Activated T-helper 2 cell treated with anti-CD3 and anti-CD28 coated beads, Interferon-gamma antibody, Interleukin-2, Interleukin-4, amounts not matched to agents 10 μg/mL and 5 μg/mL and 100 μg/mL, durations not matched to agents 14 hours and 24 hours and 36 hours (primary cell): ENCODE data around the gene MICAL1. TPM values are rescaled to one million over a fixed set of nuclear protein-coding genes. Genes with fewer than 3 reads are reported as not detected.

Experiments
- DNase-seq: peaks from one replicate; pipeline ENCODE4 v3.0.0; 2021; ENCODE audit warnings: low spot score
- H3K27ac Mint-ChIP-seq: one replicate; pipeline ENCODE4 v1.8.0; 2021; ENCODE audit warnings: mixed read lengths
- H3K27me3 Mint-ChIP-seq: one replicate; pipeline ENCODE4 v1.8.0; 2021; ENCODE audit warnings: low read depth, mixed read lengths
- H3K36me3 Mint-ChIP-seq: one replicate; pipeline ENCODE4 v1.8.0; 2021; ENCODE audit warnings: low read depth, mixed read lengths
- H3K4me1 Mint-ChIP-seq: one replicate; pipeline ENCODE4 v1.8.0; 2021; ENCODE audit warnings: low read depth, mixed read lengths
- H3K4me3 Mint-ChIP-seq: one replicate; pipeline ENCODE4 v1.8.0; 2021; ENCODE audit warnings: low read depth, mild to moderate bottlenecking, moderate library complexity, mixed read lengths
- H3K9me3 Mint-ChIP-seq: one replicate; pipeline ENCODE4 v1.8.0; 2021; ENCODE audit warnings: mixed read lengths
- intact Hi-C: fragments of 100-400 bp; cut with micrococcal nuclease; formaldehyde crosslinking; loops from one replicate; pipeline ENCODE4 v1.15.1; 2023
- total RNA-seq: library from RNA; stranded (reverse); gene quantifications from 2 replicates; pipeline ENCODE4 v1.2.3, GENCODE V29; 2022

Gene MICAL1
- total RNA-seq, 1 donor from 2014 or later, result 47.8 TPM

DNA sequence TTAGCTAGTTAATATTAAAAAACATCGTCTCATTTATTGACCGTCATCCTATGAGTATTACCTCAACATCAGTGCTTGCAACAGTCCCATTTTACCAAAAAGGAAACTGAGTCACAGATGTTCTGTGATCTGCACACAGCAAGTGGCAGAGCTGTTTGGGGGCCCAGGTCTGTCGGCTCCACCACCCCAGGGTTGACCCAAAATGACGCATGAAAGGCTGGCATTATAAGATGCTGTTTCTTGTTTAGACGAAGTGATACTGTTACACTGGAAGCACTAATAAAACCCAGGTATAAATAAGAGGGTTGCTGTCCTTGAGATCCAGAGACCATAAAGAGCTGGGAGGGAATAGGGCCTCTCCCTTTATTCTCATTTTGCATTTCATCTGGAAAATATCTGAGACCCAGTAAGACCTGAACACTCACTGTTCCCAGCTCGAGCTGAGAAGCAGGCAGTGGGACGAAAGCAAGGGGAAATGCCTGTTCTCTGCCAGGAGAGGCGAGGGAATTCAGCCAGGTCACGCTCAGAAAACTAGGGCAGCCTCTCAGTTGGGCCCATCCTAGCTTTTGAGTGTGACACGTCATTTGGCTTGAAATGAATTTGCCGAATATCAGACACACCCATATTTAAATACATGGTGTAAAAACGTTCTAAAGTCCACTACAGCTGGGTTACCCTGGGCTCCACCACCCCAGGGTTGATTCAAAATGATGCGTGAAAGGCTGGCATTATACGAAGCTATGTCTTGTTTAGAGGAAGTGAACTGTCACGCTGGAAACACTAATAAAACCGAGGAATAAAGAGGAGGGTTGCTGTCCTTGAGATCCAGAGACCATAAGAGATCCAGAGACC, 1.4 kb upstream of the MICAL1 start:
- no peak for DNase-seq
- H3K4me3 Mint-ChIP-seq, result peak overlapping the region; percentile 33

DNA sequence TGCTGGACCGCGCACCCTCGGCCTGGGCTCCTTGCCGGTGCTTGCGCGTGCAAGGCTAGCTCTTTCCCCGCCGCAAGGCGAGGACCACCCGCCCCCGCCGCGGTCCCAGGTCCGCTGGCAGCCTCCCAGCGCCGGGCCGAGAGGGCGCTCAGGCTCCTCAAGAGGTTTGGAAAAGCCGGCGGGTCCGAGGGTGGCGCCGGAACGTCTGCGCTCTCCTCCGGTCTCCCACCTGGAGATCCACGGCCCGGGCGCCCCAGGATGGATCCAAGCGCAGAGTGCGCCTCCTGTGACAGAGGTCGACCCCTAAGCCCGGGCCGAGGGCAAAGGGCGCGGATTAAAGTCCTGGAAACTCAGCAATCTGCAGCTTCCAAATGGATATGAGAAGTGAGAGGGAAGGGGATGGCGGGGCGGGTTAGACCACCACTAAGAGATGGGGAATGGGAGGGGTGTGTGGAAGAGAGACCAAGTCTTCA, 575 bp upstream of the MICAL1 start:
- no peak overlapping the region for H3K27ac Mint-ChIP-seq
- no peak for DNase-seq
- intact Hi-C loops, result loop anchor here (5.0 to 10.0 kb wide), 5 partner anchors 59 to 729 kb away; partner anchors contain the start of genes AK9, CDC40, CEP57L1 and FIG4
- no peaks in the 10 kb centered on the region for H3K27me3 Mint-ChIP-seq
- H3K36me3 Mint-ChIP-seq, result peaks cover 46% of the 10 kb centered on the region
- H3K4me3 Mint-ChIP-seq, result peak overlapping the region; percentile 33
- peaks cover 59% of the 10 kb centered on the region for H3K4me1 Mint-ChIP-seq
- peaks cover 2% of the 10 kb centered on the region for H3K9me3 Mint-ChIP-seq

More for the DNA sequence above, 1.4 kb upstream of the MICAL1 start:
- Mint-ChIP-seq H3K27ac (peak overlapping the region; percentile 15), H3K36me3 (peaks cover 46% of the 10 kb centered on the region), H3K27me3 (no peaks in the 10 kb centered on the region), H3K9me3 (peaks cover 3% of the 10 kb centered on the region), H3K4me1 (peaks cover 62% of the 10 kb centered on the region)
- intact Hi-C loops, result loop anchor here (5.0 to 10.0 kb wide), 5 partner anchors 58 to 728 kb away; partner anchors contain the start of genes AK9, CDC40, CEP57L1 and FIG4

- peak overlapping the region; percentile 94 for H3K27ac Mint-ChIP-seq
- H3K9me3 Mint-ChIP-seq, result no peaks in the 10 kb centered on the region
- peak; percentile 64 for DNase-seq
- intact Hi-C loops, result loop anchor here (1.0 to 10.0 kb wide), 7 partner anchors 14 to 730 kb away; partner anchors contain the start of genes AK9, CD164, CDC40 and CEP57L1
- peaks cover 64% of the 10 kb centered on the region for H3K4me1 Mint-ChIP-seq
- peak overlapping the region; percentile 97 for H3K4me3 Mint-ChIP-seq
- no peaks in the 10 kb centered on the region for H3K27me3 Mint-ChIP-seq
- H3K36me3 Mint-ChIP-seq, result peaks cover 47% of the 10 kb centered on the region
Measured at GRCh38 chr6:109454496-109455436, 806 bp downstream of the MICAL1 start.

DNA sequence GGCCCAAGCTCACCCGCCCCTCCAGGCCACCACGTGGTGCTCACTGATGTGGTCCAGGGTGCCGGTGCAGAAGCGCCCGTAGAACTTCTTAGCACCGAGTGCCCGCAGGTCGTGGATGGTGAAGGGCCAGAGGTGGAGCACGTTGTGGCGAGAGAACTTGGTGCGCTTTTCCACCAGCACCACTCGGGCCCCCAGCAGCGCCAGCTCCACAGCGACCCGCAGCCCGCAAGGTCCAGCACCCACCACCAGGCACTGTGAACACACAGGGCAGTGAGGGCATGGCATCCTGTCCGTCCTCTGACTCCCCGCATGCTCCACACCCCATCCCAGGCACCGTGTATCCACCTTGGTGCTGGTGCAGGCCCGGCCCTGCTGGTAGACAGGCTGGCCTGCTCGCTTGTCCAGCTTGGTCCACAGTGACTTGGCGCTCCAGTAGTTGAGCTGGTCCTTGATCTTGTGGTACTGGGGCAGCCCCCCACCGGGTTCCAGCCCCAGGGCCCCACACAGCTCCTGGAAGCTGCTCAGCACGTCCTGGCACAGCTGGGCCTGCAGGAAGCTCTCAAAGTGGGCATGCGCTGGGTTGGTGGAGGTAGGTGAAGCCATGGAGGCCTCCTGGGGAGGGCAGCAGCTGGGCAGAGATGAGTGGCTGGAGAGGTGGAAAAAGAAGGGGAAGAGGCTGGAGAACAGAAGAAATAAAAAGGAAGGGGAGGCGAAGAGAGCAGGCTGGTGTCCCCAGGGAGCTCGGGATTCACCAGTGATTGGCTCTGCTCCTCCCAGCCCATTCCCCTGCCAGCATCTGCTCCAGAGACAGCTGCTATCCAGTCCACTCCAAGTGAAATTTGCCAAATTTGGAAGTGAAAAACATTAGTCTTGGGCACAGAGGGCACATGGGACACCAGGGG, 1.7 kb downstream of the MICAL1 start:
- H3K27ac Mint-ChIP-seq, result peak overlapping the region; percentile 90
- no peaks in the 10 kb centered on the region for H3K9me3 Mint-ChIP-seq
- peaks cover 40% of the 10 kb centered on the region for H3K36me3 Mint-ChIP-seq
- peaks cover 60% of the 10 kb centered on the region for H3K4me1 Mint-ChIP-seq
- DNase-seq, result no peak
- H3K27me3 Mint-ChIP-seq, result no peaks in the 10 kb centered on the region
- H3K4me3 Mint-ChIP-seq, result peak overlapping the region; percentile 97
- intact Hi-C loops, result loop anchor here (10.0 kb wide), 3 partner anchors 61 to 731 kb away; partner anchors contain the start of genes CDC40, CEP57L1 and SESN1

- intact Hi-C loops, result loop anchor here (10.0 kb wide), 3 partner anchors 62 to 732 kb away; partner anchors contain the start of genes CDC40, CEP57L1 and SESN1
- Mint-ChIP-seq H3K27me3 (no peaks in the 10 kb centered on the region), H3K27ac (no peak overlapping the region)
Measured at GRCh38 chr6:109453156-109453555, 2.4 kb downstream of the MICAL1 start.

GRCh38 chr6:109452181-109452580, 3.4 kb downstream of the MICAL1 start:
- intact Hi-C loops, result loop anchor here (10.0 kb wide), 3 partner anchors 63 to 733 kb away; partner anchors contain the start of genes CDC40, CEP57L1 and SESN1
- H3K4me1 Mint-ChIP-seq, result peaks cover 51% of the 10 kb centered on the region
- H3K27me3 Mint-ChIP-seq, result no peaks in the 10 kb centered on the region
- H3K9me3 Mint-ChIP-seq, result no peaks in the 10 kb centered on the region
- H3K4me3 Mint-ChIP-seq, result peak overlapping the region; percentile 35
- DNase-seq, result no peak
- H3K36me3 Mint-ChIP-seq, result peaks cover 42% of the 10 kb centered on the region
- no peak overlapping the region for H3K27ac Mint-ChIP-seq

More at GRCh38 chr6:109453156-109453555, 2.4 kb downstream of the MICAL1 start:
- DNase-seq, result no peak
- Mint-ChIP-seq H3K4me3 (no peak overlapping the region), H3K9me3 (no peaks in the 10 kb centered on the region), H3K36me3 (peaks cover 40% of the 10 kb centered on the region), H3K4me1 (peaks cover 58% of the 10 kb centered on the region)

DNA sequence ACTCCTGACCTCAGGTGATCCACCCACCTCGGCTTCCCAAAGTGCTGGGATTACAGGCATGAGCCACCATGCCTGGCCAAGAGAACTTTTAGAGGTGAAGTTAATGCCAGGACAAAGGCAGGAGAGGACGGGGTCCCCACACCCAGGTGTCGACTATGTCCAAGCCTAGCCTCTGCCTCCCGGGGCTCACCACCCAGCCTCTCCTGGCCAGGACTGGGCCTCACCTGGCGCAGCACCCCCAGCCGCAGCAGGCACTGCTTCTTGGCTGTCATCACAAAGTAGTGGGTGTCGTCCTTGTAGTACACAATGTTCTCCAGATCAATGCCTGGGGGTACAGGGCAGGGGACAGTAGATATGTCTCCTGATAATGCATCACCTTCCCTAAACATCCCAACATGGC, 4.2 kb downstream of the MICAL1 start:
- H3K4me1 Mint-ChIP-seq, result peaks cover 44% of the 10 kb centered on the region
- peaks cover 45% of the 10 kb centered on the region for H3K36me3 Mint-ChIP-seq
- DNase-seq, result no peak
- no peaks in the 10 kb centered on the region for H3K27me3 Mint-ChIP-seq
- H3K27ac Mint-ChIP-seq, result no peak overlapping the region
- intact Hi-C loops, result loop anchor here (10.0 kb wide), 3 partner anchors 63 to 733 kb away; partner anchors contain the start of genes CDC40, CEP57L1 and SESN1
- no peaks in the 10 kb centered on the region for H3K9me3 Mint-ChIP-seq
- H3K4me3 Mint-ChIP-seq, result no peak overlapping the region

DNA sequence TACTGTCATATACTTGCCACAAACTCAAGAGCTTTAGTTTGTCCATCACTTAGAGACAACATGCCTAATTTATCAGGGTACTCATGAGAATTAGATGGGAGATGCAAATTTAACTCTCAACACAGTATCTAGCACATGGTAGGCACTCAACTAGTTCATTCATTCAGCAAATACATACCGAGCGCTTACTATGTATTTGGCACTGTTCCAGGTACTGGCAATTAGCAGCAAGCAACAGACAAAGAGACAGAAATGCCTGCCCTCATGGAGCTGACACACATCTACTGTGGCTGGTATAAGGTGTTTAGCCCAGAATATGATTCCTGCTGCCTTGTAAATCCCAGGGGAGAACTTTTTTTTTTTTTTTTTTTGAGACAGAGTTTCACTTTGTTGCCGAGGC, 4.8 kb downstream of the MICAL1 start:
- Mint-ChIP-seq H3K9me3 (no peaks in the 10 kb centered on the region), H3K4me3 (no peak overlapping the region), H3K4me1 (peaks cover 41% of the 10 kb centered on the region), H3K27ac (no peak overlapping the region), H3K27me3 (no peaks in the 10 kb centered on the region), H3K36me3 (peaks cover 50% of the 10 kb centered on the region)
- DNase-seq, result no peak
- intact Hi-C loops, result loop anchor here (10.0 kb wide), 3 partner anchors 64 to 734 kb away; partner anchors contain the start of genes CDC40, CEP57L1 and SESN1

DNA sequence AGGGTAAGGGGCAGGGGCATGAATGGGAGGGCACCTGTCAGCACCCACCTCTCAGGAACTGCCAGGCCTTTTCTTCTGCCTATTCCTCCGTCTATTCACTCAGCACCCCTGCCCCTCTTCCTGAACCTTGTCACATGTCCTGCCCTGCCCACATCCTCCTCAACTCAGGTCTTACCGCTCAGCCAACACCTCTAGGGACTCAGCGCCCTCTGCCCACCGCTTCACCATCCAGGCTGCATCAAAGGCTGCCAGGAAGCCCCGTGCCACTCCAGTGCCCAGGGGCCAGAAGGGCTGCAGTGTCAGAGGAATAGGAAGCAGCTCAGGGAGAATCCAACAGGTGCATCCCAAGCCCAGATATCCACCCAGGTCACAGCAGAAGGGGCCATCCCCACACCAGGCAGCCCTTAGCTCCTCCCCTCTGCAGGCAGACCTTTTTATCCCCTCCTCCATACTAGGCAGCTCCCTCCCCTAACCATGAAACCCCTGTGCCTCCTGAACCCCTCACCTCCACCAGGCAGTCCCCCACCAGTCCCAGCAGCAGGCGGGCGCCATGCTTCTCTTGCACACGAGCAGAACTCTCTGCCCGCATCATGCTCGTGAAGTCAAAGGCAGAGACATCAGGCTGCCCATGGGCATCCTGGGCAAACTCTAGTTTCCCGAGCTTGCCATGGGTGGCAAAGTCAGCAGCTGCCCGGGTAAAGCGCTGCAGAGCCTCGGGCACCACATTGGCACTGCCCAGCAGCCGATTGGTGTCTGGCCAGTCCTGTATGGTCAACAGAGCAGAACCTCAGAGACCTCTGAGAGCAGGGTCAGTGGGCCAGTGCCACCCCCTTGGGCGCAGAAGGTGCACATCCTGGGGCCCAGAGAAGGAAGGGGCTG, 5.5 kb downstream of the MICAL1 start:
- intact Hi-C loops, result loop anchor here (10.0 kb wide), 3 partner anchors 65 to 735 kb away; partner anchors contain the start of genes CDC40, CEP57L1 and SESN1
- Mint-ChIP-seq H3K4me1 (peaks cover 41% of the 10 kb centered on the region), H3K4me3 (peak overlapping the region; percentile 26), H3K9me3 (no peaks in the 10 kb centered on the region), H3K27me3 (no peaks in the 10 kb centered on the region), H3K27ac (peak overlapping the region; percentile 43), H3K36me3 (peaks cover 56% of the 10 kb centered on the region)
- DNase-seq, result no peak

GRCh38 chr6:109449064-109449794, 6.3 kb downstream of the MICAL1 start:
- H3K36me3 Mint-ChIP-seq, result peaks cover 64% of the 10 kb centered on the region
- peaks cover 37% of the 10 kb centered on the region for H3K4me1 Mint-ChIP-seq
- intact Hi-C loops, result no loop called here
- H3K27me3 Mint-ChIP-seq, result no peaks in the 10 kb centered on the region
- no peak overlapping the region for H3K27ac Mint-ChIP-seq
- H3K9me3 Mint-ChIP-seq, result no peaks in the 10 kb centered on the region
- no peak overlapping the region for H3K4me3 Mint-ChIP-seq
- no peak for DNase-seq
